ENCODE measurements around the gene SDSL.

Gene SDSL

GRCh38 chr12:113396828-113397496 lies 25.2 kb upstream of the SDSL start:
- no peak for DNase-seq (ENCODE audit: low spot score)

- no peak for DNase-seq (ENCODE audit: low spot score)
Measured at GRCh38 chr12:113397497-113398197, 24.5 kb upstream of the SDSL start.

- DNase-seq (ENCODE audit: low spot score): no peak
Measured at GRCh38 chr12:113398346-113399290, 23.6 kb upstream of the SDSL start.

GRCh38 chr12:113399490-113399889 lies 22.7 kb upstream of the SDSL start:
- no peak for DNase-seq (ENCODE audit: low spot score)

- DNase-seq (ENCODE audit: low spot score): no peak
Measured at GRCh38 chr12:113400362-113400761, 21.8 kb upstream of the SDSL start.

GRCh38 chr12:113401066-113402000 lies 20.8 kb upstream of the SDSL start:
- no peak for DNase-seq (ENCODE audit: low spot score)

- no peak for DNase-seq (ENCODE audit: low spot score)
Measured at GRCh38 chr12:113402586-113403260, 19.5 kb upstream of the SDSL start.

GRCh38 chr12:113403435-113404415 lies 18.5 kb upstream of the SDSL start, which contains the start of gene SDS:
Gene SDS (minus strand): TSS chr12:113403887. CDS start chr12:113399708, 4,179 bp downstream.
- no peak for DNase-seq (ENCODE audit: low spot score)

GRCh38 chr12:113405694-113406093 lies 16.5 kb upstream of the SDSL start:
- DNase-seq (ENCODE audit: low spot score): no peak

- DNase-seq (ENCODE audit: low spot score): no peak
Measured at GRCh38 chr12:113407931-113408600, 14.1 kb upstream of the SDSL start.

GRCh38 chr12:113408756-113409298 lies 13.4 kb upstream of the SDSL start:
- no peak for DNase-seq (ENCODE audit: low spot score)

GRCh38 chr12:113409462-113410124 lies 12.6 kb upstream of the SDSL start:
- no peak for DNase-seq (ENCODE audit: low spot score)

GRCh38 chr12:113413488-113413939 lies 8.7 kb upstream of the SDSL start:
- DNase-seq (ENCODE audit: low spot score): no peak

GRCh38 chr12:113414519-113415038 lies 7.6 kb upstream of the SDSL start:
- no peak for DNase-seq (ENCODE audit: low spot score)

GRCh38 chr12:113416091-113416754 lies 6.0 kb upstream of the SDSL start:
- DNase-seq (ENCODE audit: low spot score): no peak

- no peak for DNase-seq (ENCODE audit: low spot score)
Measured at GRCh38 chr12:113418213-113418879, 3.8 kb upstream of the SDSL start.

Measured in CD4-positive, alpha-beta T cell treated with Interleukin-6 at 100 ng/mL for 8 hours (primary cell).